Raji (cell line): ENCODE results near the gene SASH1.

Experiments used
- POLR2A ChIP-seq: IDR thresholded peaks from 2 replicates; pipeline ENCODE4 v1.6.1; 2011; ENCODE audit warnings: low read depth, low read length, control low read depth; ENCODE audit not compliant: insufficient read depth

SASH1 gene

DNA sequence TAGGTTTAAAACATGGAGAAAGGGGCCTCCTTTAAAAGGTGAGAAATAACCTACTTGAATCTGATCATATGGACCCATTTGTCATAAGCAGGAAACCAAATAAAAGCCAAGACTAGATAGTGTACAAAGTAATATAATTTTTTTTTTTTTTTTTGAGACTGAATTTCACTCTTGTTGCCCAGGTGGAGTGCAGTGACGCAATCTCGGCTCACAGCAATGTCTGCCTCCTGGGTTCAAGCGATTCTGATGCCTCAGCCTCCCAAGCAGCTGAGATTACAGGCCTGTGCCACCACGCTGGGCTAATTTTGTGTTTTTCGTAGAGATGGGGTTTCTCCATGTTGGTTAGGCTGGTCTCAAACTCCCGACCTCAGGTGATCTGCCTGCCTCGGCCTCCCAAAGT lies 89.2 kb downstream of the SASH1 start:
- no peak for TF ChIP-seq POLR2A

- TF ChIP-seq POLR2A, result no peak
These were observed 90.0 kb downstream of the SASH1 start for GRCh38 chr6:148432462-148433195.

- TF ChIP-seq POLR2A, result no peak
These were observed 92.7 kb downstream of the SASH1 start for GRCh38 chr6:148435386-148435785.

GRCh38 chr6:148436466-148436865 lies 93.8 kb downstream of the SASH1 start:
- no peak for TF ChIP-seq POLR2A

DNA sequence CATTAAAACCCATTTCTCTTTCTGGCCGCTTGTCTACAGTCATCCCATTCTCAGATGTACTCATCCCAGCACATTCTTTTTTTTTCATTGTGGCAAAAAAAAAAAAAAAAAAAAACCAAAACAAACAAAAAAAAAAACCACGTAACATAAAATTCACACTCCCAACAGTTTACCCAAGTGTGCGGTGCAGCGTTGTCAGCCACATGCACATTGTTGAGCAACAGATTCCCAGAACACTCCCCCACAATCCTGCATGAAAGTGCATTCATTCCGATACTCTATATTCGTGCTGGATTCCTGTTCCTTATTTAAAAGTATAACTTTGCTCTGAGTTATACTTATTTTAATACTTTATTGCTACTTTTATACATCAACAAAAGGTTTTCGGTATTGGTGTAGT lies 96.0 kb downstream of the SASH1 start:
- TF ChIP-seq POLR2A, result no peak

DNA sequence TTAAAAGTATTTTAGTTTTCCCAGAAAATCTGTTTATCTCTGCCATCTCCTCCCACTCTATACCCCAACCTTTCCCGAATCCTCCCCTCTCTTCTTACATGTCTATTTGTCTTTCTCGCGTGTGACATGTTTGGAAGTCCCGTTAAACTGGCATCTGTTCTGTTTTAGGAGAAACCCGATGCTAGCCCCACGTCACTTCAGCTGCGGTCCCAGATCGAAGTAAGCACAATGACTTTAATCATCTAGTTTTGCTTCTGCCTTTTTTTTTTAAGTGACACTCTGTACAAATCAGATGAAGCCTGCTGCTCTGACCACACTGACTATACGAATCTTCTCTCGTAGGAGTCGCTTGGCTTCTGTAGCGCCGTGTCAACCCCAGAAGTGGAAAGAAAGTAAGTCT lies 97.4 kb downstream of the SASH1 start:
- no peak for TF ChIP-seq POLR2A

GRCh38 chr6:148440877-148441453 lies 98.3 kb downstream of the SASH1 start:
- TF ChIP-seq POLR2A, result no peak

DNA sequence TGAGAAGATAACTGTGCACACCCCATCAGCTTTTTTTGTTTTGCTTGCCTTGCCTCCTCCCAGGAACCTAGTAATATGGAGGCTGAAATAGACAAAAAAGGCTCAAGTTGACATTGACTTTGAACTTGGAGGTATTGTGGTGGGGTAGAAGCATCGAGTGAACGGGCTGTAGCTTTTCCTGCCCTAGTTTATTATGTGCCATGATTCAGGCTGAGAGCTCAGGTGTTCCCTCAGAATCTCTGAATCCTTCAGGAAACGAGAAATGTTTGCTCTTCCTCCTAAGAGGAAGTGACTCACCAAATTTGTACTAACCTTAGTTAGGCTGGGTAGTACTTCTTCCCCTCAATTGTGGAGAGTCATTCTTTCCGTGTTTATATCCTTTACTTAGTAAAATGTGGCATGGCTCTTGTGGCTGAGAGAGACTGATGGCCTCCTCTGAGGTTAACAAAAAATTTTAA lies 98.8 kb downstream of the SASH1 start:
- no peak for TF ChIP-seq POLR2A

DNA sequence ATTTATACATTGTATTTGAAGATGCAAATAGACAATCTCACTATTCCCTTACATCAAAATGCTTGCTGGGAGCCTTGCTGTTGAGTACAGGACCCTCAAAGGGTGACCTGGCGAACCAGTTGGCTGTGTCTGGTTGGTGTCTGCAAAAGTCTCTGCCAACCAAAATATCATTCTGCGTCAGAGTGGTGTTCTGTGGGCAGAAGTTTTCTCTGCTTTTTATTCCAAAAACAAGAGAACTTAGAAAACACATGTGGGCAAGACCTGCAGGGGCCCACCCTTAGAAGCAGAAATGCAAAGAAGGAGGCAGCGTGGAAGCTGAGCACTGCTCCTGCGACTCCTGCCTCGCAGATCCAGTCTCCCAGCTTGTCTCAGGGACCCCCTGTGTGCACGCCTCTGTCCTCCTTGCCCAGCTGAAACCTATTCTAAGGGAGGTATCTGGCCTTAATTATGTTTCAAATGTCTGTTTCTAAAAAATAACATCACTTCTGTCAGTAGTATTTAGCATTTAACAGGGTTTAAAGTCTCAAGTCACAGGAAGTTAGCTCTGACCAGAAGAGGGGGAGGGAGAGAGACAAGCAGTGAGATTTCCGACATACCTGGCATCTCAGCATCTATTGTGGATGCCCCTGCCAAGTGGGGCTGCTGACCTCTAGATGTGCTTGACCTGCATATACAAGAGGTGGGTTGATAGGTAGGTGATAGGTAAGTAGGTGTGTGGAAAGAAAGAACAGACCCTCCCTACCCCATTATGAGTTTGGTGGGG lies 101.3 kb downstream of the SASH1 start:
- TF ChIP-seq POLR2A, result no peak

GRCh38 chr6:148445116-148445515 lies 102.5 kb downstream of the SASH1 start:
- TF ChIP-seq POLR2A, result no peak

GRCh38 chr6:148445620-148446019 lies 103.0 kb downstream of the SASH1 start:
- TF ChIP-seq POLR2A, result no peak

GRCh38 chr6:148446681-148447080 lies 104.0 kb downstream of the SASH1 start:
- no peak for TF ChIP-seq POLR2A

DNA sequence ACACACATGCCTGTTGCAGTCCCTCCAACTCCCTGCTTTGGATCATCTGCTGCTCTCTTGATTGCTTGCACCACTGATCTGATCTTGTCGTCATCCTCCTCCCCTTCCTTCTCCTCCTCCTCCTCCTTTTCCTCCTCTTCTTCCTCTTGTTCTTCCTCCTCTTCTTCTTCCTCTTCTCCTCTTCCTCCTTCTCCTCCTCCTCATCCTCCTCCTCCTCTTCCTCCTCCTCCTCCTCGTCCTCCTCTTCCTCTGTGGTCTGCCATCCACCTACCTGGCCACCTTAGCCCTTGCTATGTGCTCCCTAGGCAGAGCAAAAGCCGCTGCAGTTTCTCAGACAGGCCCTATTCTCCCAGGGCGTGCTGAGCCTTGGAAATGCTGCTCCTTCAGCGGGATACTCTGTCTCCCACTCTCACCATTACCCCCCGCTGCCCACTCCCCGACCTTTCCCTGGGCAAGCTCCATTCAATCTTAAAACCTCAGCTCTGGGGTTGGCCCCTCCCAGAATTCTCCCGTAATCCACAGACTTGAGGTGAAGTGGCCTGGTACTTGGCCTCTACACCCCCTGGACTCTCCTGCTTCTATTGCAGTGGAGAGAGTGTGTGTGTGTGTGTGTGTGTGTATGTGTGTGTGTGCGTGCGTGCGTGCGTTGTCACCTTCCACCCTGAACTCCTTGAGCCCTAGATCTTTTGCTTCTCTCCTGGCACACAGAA lies 105.0 kb downstream of the SASH1 start:
- no peak for TF ChIP-seq POLR2A

GRCh38 chr6:148448369-148449012 lies 105.9 kb downstream of the SASH1 start:
- no peak for TF ChIP-seq POLR2A

DNA sequence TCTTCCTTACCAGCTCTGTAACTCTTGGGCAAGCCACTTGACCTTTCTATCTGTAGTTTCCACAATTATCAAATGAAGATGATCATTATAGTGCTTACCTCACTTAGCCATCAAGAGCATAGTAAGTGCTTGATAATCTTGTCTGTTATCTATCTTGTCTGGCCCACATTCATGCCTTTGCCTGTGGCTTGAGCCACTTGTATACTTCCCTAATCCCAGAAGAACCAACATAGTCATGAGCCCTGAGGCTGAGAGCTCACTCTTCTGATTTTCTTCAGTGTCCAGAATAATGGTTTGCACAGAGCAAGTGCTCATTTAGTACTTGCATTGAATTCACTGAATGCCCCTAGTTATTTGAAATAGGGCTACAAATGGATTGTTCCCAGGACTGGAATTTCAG lies 108.2 kb downstream of the SASH1 start:
- TF ChIP-seq POLR2A, result no peak

GRCh38 chr6:148451690-148452089 lies 109.1 kb downstream of the SASH1 start:
- TF ChIP-seq POLR2A, result no peak

- no peak for TF ChIP-seq POLR2A
These were observed 110.2 kb downstream of the SASH1 start for GRCh38 chr6:148452876-148453275.
